ENCODE data around the gene NHSL2. TPM values are rescaled to one million over a fixed set of nuclear protein-coding genes. Genes with fewer than 3 reads are reported as not detected.
"Not testable (repeated sequence)": the region's sequence is repeated elsewhere in the genome, so short reads cannot be mapped to it uniquely, and the experiment has no call there.

The NHSL2 gene
- total RNA-seq: 10 to 100 TPM; 10.4 to 31.4 (median 17.7) TPM

- peaks cover 0 to 21% (median 17%) of the 10 kb centered on the region in 4 donors for H3K4me1 ChIP-seq
- peak within 1 kb of the TSS; percentile 50 to 60 (median 53) for H3K4me3 ChIP-seq
- WGBS: 31% methylated on average over 14 of the region's 26 CpGs
- peaks cover 0 to 32% (median 8%) of the 10 kb centered on the region in 4 donors for H3K27me3 ChIP-seq
- TF ChIP-seq POLR2A (IDR thresholded peaks at IDR 0.05; ENCODE audit: low read depth) (no peak), CTCF (IDR thresholded peaks at IDR 0.05) (no peak), POLR2AphosphoS5 (IDR thresholded peaks at IDR 0.05) (no peak), EP300 (IDR thresholded peaks at IDR 0.05) (no peak)
- peak within 1 kb of the TSS; percentile 49 to 66 (median 58) for H3K27ac ChIP-seq (replicated peaks in 1 of 4)
- H3K36me3 ChIP-seq: no peaks in the 10 kb centered on the region
- intact Hi-C loops (cut with DNase I): no loop called here
- H3K9me3 ChIP-seq: no peaks in the 10 kb centered on the region
- DNase-seq (ENCODE audit: extremely low spot score): no peak
Observed at GRCh38 chrX:71910643-71910985, at the start of gene NHSL2. Gene NHSL2 (plus strand): TSS chrX:71910845.

- no peaks in the 10 kb centered on the region for H3K4me1 ChIP-seq
- no peaks in the 10 kb centered on the region for H3K9me3 ChIP-seq
- no peaks in the 10 kb centered on the region for H3K36me3 ChIP-seq
- intact Hi-C loops (cut with DNase I): no loop called here
- WGBS: 92% methylated on average over 16 of the region's 16 CpGs
- TF ChIP-seq CTCF (IDR thresholded peaks at IDR 0.05): no peak
- TF ChIP-seq EP300 (IDR thresholded peaks at IDR 0.05): no peak
- TF ChIP-seq POLR2AphosphoS5 (IDR thresholded peaks at IDR 0.05): no peak
- TF ChIP-seq POLR2A (IDR thresholded peaks at IDR 0.05; ENCODE audit: low read depth): no peak
- peaks cover 0 to 12% (median 0%) of the 10 kb centered on the region in 4 donors for H3K27me3 ChIP-seq
- DNase-seq (ENCODE audit: extremely low spot score): no peak
- H3K4me3 ChIP-seq: no peak overlapping the region
- H3K27ac ChIP-seq (replicated peaks in 1 of 4): no peak overlapping the region
Observed at GRCh38 chrX:71867680-71868079, 43.0 kb upstream of the NHSL2 start.

- H3K4me3 ChIP-seq; H3K36me3 ChIP-seq; H3K27ac ChIP-seq (replicated peaks in 1 of 4); intact Hi-C loops (cut with DNase I); H3K9me3 ChIP-seq; H3K4me1 ChIP-seq; DNase-seq (ENCODE audit: extremely low spot score): not testable (repeated sequence)
- peaks cover 0 to 12% (median 0%) of the 10 kb centered on the region in 4 donors for H3K27me3 ChIP-seq
- WGBS: 51% methylated on average over 9 of the region's 10 CpGs
Observed at GRCh38 chrX:71869566-71869965, 41.1 kb upstream of the NHSL2 start.

GRCh38 chrX:71870208-71871098, 40.2 kb upstream of the NHSL2 start:
- TF ChIP-seq CTCF (IDR thresholded peaks at IDR 0.05) (no peak), POLR2A (IDR thresholded peaks at IDR 0.05; ENCODE audit: low read depth) (no peak), EP300 (IDR thresholded peaks at IDR 0.05) (no peak), POLR2AphosphoS5 (IDR thresholded peaks at IDR 0.05) (no peak)
- no peak for DNase-seq (ENCODE audit: extremely low spot score)
- 89% methylated on average over 5 of the region's 15 CpGs for WGBS
- Histone ChIP-seq H3K36me3 (no peaks in the 10 kb centered on the region), H3K4me3 (no peak overlapping the region), H3K27ac (replicated peaks in 1 of 4) (no peak overlapping the region), H3K27me3 (peaks cover 0 to 12% (median 0%) of the 10 kb centered on the region in 4 donors), H3K4me1 (no peaks in the 10 kb centered on the region), H3K9me3 (no peaks in the 10 kb centered on the region)
- intact Hi-C loops (cut with DNase I): no loop called here

GRCh38 chrX:71871367-71871766, 39.3 kb upstream of the NHSL2 start:
- WGBS: 88% methylated on average over 6 of the region's 6 CpGs
- intact Hi-C loops (cut with DNase I): no loop called here
- H3K27me3 ChIP-seq: peaks cover 0 to 8% (median 0%) of the 10 kb centered on the region in 4 donors
- DNase-seq (ENCODE audit: extremely low spot score): no peak
- no peak overlapping the region for H3K4me3 ChIP-seq
- H3K4me1 ChIP-seq: no peaks in the 10 kb centered on the region
- no peaks in the 10 kb centered on the region for H3K36me3 ChIP-seq
- H3K27ac ChIP-seq (replicated peaks in 1 of 4): no peak overlapping the region
- TF ChIP-seq POLR2A (IDR thresholded peaks at IDR 0.05; ENCODE audit: low read depth) (no peak), EP300 (IDR thresholded peaks at IDR 0.05) (no peak), CTCF (IDR thresholded peaks at IDR 0.05) (no peak), POLR2AphosphoS5 (IDR thresholded peaks at IDR 0.05) (no peak)
- no peaks in the 10 kb centered on the region for H3K9me3 ChIP-seq

All from esophagus muscularis mucosa (tissue), 4 donors.